Measurements from ENCODE around the gene FBXW7. TPM values are rescaled to one million over a fixed set of nuclear protein-coding genes. Genes with fewer than 3 reads are reported as not detected.

Gene FBXW7
- total RNA-seq, 1 experiment from 2014 or later, result 27.1 TPM

DNA sequence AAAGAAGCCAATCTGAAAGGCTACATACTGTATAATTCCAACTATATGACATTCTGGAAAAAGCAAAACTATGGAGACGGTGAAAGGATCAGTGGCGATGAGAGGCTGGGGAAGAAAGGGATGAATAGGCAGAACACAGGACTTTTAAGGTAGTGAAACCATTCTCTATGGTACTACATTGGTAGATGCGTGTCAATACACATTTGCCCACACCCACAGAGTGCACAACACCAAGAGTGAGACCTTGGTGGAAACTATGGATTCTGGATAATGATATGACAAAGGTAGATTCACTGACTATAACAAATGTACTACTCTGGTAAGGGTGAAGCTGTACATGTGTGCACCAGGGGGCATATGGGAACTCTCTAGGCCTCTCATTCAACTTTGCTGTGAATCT is 134.5 kb downstream of the FBXW7 start:
- Histone ChIP-seq H2BK15ac (ENCODE audit: low read depth, low read length) (no peak overlapping the region), H4K20me1 (ENCODE audit: control insufficient read depth, insufficient read depth, insufficient read length) (no peaks in the 10 kb centered on the region), H3K9ac (ENCODE audit: extremely low read depth, insufficient read length, low read length) (no peak overlapping the region), H2BK20ac (ENCODE audit: low read depth, low read length, poor library complexity, severe bottlenecking) (no peak overlapping the region), H3K56ac (ENCODE audit: insufficient read length, low read depth, low read length) (no peak overlapping the region), H3K27me3 (ENCODE audit: insufficient read depth, low read length) (no peaks in the 10 kb centered on the region), H3K79me2 (ENCODE audit: insufficient read depth, low read length) (0 out of 2 replicates have a peak, but pooled peaks cover 2% of the 10 kb centered on the region), H3K4me1 (ENCODE audit: insufficient read depth, low read length) (no peaks in the 10 kb centered on the region), H3T11ph (ENCODE audit: low read length) (no peak overlapping the region), H2AK5ac (ENCODE audit: insufficient read length, low read length) (no peak overlapping the region), H3K14ac (ENCODE audit: insufficient read depth, low read length) (no peak overlapping the region), H3K18ac (ENCODE audit: insufficient read length, low read depth, low read length) (no peak overlapping the region), H3K4me2 (ENCODE audit: insufficient read depth, insufficient read length, low read length) (no peak overlapping the region), H3K79me1 (ENCODE audit: insufficient read depth, low read depth, low read length, poor library complexity, severe bottlenecking) (no peaks in the 10 kb centered on the region), H2AFZ (ENCODE audit: low read length) (no peak overlapping the region), H2BK5ac (ENCODE audit: insufficient read length, low read length) (no peak overlapping the region), H2BK12ac (ENCODE audit: insufficient read length, low read depth, low read length) (no peak overlapping the region), H4K8ac (replicated peaks; ENCODE audit: insufficient read length, low read depth, low read length) (no peak overlapping the region), H4K5ac (ENCODE audit: insufficient read length, low read depth, low read length) (no peak overlapping the region), H2BK120ac (ENCODE audit: low read depth, low read length, poor library complexity, severe bottlenecking) (no peak overlapping the region), H3K23ac (ENCODE audit: insufficient read length, low read depth, low read length) (no peak overlapping the region), H3K9me3 (ENCODE audit: control insufficient read depth, low read depth, low read length) (no peaks in the 10 kb centered on the region), H3K23me2 (ENCODE audit: insufficient read length, low read depth, low read length, poor library complexity, severe bottlenecking) (no peaks in the 10 kb centered on the region), H3K27ac (ENCODE audit: insufficient read length, low read depth, low read length) (no peak overlapping the region), H3K4ac (ENCODE audit: low read depth, low read length) (no peak overlapping the region), H4K91ac (ENCODE audit: insufficient read length, low read depth, low read length) (no peak overlapping the region)
- no peaks in the 10 kb centered on the region for H3K27me3 Mint-ChIP-seq (ENCODE audit: low read depth)
- H3K9me3 Mint-ChIP-seq, result no peaks in the 10 kb centered on the region
- H3K36me3 Mint-ChIP-seq (ENCODE audit: insufficient read depth in 1 of 3, low read depth in 3 of 3), result no peaks in the 10 kb centered on the region; a peak in 2 of 7 replicates
- no peak overlapping the region for H3K27ac Mint-ChIP-seq
- H3K4me3 Mint-ChIP-seq, result no peak overlapping the region
- no peak for DNase-seq
- TF ChIP-seq, protein P1, sequence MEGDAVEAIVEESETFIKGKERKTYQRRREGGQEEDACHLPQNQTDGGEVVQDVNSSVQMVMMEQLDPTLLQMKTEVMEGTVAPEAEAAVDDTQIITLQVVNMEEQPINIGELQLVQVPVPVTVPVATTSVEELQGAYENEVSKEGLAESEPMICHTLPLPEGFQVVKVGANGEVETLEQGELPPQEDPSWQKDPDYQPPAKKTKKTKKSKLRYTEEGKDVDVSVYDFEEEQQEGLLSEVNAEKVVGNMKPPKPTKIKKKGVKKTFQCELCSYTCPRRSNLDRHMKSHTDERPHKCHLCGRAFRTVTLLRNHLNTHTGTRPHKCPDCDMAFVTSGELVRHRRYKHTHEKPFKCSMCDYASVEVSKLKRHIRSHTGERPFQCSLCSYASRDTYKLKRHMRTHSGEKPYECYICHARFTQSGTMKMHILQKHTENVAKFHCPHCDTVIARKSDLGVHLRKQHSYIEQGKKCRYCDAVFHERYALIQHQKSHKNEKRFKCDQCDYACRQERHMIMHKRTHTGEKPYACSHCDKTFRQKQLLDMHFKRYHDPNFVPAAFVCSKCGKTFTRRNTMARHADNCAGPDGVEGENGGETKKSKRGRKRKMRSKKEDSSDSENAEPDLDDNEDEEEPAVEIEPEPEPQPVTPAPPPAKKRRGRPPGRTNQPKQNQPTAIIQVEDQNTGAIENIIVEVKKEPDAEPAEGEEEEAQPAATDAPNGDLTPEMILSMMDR (conservative IDR thresholded peaks at IDR 0.05), result no peak
- WGBS (ENCODE audit: extremely low coverage, insufficient read length, low lambda C conversion rate), result no CpG with 5 or more reads among the region's 3 CpGs
- peaks cover 6 to 7% of the 10 kb centered on the region in 2 experiments; a peak in 3 of 4 replicates for H3K4me1 Mint-ChIP-seq
